ENCODE results near the gene CIART.
"Not testable (repeated sequence)": the region's sequence is repeated elsewhere in the genome, so short reads cannot be mapped to it uniquely, and the experiment has no call there.

Gene CIART

DNA sequence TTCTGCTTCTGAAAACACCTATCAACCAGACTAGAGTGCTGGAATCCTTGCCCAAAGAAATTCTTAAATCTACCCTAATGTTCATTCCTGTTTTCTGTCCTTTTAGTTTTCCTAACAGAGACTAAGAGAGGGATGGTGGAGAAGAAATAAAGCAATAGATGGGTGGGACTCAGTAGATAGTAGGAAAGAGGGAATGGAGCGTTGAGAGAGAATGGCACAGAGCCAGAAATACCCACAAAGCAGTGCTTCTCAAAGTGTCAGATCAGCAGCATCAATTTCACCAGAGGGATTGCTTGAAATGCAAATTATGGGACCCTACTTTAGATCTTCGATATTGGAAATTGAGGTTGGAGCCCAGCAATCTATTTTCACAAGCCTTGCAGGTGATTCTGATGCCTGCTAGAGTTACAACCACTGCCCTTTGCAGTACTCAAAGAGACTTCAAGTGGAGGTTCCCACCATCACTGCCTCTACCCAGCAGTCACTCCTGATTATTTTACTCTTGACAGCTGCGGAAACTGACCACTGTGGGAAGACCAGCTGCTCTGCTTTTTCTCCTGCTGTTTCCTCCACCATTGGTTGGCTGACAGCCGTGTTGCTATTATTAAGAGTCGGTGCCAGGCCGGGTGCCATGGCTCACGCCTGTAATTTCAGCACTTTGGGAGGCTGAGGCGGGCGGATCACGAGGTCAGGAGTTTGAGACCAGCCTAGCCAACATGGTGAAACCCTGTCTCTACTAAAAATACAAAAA lies 27.6 kb downstream of the CIART start:
- no peak for DNase-seq (ENCODE audit: low read depth)

GRCh38 chr1:150311762-150312161 lies 29.4 kb downstream of the CIART start:
- no peak for DNase-seq (ENCODE audit: low read depth)

DNA sequence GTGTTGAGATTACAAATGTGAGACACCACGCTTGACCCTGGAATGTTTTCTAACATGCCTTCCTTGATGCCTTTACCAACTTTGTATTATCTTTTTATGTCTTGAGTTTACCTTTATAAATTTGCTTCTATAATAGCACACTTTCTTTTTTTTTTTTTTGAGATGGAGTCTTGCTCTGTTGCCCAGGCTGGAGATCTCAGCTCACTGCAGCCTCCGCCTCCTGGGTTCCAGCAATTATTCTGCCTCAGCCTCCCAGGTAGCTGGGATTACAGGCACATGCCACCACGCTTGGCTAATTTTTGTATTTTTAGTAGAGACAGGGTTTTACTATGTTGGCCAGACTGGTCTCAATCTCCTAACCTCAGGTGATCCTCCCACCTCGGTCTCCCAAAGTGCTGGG lies 32.3 kb downstream of the CIART start:
- not testable (repeated sequence) for DNase-seq (ENCODE audit: low read depth)

- no peak for DNase-seq (ENCODE audit: low read depth)
Measured at GRCh38 chr1:150320667-150320978, 38.3 kb downstream of the CIART start.

- no peak for DNase-seq (ENCODE audit: low read depth)
Measured at GRCh38 chr1:150321826-150322166, 39.4 kb downstream of the CIART start.

DNA sequence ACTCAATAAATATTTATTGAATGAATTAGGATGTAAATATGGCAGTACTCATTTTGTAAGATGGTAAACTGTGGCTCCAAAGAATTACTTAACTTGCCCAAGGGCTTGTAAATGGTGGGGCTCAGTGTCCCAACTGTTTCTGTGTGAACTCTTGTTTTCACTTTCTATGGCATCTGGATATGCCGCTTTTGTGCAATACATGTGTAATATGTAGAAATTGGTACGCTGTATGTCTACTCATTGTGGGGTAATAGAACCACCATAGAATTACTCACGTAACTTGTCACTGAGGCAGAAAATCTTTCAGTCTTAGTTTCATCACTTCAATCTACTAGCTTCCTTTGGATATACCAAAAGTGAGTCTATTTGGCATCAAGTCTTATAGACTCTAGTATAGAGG lies 40.0 kb downstream of the CIART start:
- no peak for DNase-seq (ENCODE audit: low read depth)

- DNase-seq (ENCODE audit: low read depth): no peak
Measured at GRCh38 chr1:150332651-150333290, 50.4 kb downstream of the CIART start.
